ENCODE data around the gene PPA2. TPM values are rescaled to one million over a fixed set of nuclear protein-coding genes. Genes with fewer than 3 reads are reported as not detected.
"Not testable (repeated sequence)": the region's sequence is repeated elsewhere in the genome, so short reads cannot be mapped to it uniquely, and the experiment has no call there.

PPA2 gene
- total RNA-seq, 1 donor from 2014 or later, result 88.9 TPM

GRCh38 chr4:105414316-105414715, 59.5 kb downstream of the PPA2 start:
- no peak for DNase-seq (ENCODE audit: extremely low spot score, unreplicated experiment)
- Mint-ChIP-seq H3K4me1 (ENCODE audit: unreplicated experiment) (no peaks in the 10 kb centered on the region), H3K9me3 (peaks cover 5% of the 10 kb centered on the region), H3K36me3 (peaks cover 43% of the 10 kb centered on the region), H3K27ac (no peak overlapping the region), H3K4me3 (no peak overlapping the region), H3K27me3 (no peaks in the 10 kb centered on the region)
- TF ChIP-seq, protein P1, sequence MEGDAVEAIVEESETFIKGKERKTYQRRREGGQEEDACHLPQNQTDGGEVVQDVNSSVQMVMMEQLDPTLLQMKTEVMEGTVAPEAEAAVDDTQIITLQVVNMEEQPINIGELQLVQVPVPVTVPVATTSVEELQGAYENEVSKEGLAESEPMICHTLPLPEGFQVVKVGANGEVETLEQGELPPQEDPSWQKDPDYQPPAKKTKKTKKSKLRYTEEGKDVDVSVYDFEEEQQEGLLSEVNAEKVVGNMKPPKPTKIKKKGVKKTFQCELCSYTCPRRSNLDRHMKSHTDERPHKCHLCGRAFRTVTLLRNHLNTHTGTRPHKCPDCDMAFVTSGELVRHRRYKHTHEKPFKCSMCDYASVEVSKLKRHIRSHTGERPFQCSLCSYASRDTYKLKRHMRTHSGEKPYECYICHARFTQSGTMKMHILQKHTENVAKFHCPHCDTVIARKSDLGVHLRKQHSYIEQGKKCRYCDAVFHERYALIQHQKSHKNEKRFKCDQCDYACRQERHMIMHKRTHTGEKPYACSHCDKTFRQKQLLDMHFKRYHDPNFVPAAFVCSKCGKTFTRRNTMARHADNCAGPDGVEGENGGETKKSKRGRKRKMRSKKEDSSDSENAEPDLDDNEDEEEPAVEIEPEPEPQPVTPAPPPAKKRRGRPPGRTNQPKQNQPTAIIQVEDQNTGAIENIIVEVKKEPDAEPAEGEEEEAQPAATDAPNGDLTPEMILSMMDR (conservative IDR thresholded peaks at IDR 0.05), result no peak

DNA sequence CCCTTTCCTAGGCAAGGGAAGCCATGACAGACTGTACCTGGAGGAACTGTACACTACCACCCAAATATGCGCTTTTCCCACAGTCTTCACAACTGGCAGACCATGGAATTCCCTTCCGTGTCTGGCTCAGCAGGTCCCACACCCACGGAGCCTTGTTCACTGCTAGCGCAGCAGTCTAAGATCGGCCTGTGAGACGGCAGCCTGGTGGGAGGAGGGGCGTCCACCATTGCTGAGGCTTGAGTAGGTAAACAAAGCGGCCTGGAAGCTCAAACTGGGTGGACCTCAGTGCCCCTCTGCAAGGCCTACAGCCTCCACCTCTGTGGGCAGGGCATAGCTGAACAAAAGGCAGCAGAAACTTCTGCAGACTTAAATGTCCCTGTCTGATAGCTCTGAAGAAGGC, 64.7 kb downstream of the PPA2 start:
- H3K4me3 Mint-ChIP-seq, result not testable (repeated sequence)

DNA sequence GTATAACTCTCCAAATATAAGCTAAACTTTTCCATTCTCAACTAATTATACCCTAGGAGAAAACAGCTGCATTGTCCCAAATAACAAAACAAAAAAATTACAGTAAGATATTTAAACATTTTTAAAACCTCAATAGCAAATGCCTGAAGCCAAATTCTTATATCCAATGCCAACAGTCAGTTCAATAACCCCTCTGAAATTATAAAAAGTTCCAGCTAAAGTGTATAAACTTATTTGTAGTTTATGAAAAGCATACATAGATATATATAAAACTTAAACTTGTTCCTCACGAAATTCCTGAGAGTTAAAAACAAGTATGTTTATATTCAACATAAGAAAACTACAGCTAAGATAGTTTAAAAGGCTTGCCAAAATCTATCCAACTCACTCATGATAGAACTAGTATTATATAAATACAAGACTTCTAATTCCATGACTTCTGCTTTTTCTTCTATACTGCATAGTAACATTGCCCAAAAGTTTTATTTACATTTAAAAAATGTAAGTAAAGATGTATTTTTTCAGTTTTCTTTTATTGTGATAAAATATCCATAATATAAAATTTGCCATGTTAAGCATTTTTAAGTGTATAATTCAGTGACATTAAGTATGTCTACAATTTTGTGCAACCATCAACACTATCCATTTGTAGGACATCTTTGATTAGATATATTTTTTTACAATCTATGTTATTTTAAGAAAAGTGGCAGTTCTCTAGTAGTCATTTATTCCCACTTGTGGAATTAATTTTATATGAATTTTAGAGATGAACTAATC, 72.8 kb downstream of the PPA2 start:
- H3K27ac Mint-ChIP-seq, result no peak overlapping the region
- DNase-seq (ENCODE audit: extremely low spot score, unreplicated experiment), result no peak
- H3K4me3 Mint-ChIP-seq, result no peak overlapping the region
- TF ChIP-seq, protein P1 (conservative IDR thresholded peaks at IDR 0.05), result no peak
- H3K27me3 Mint-ChIP-seq, result no peaks in the 10 kb centered on the region
- peaks cover 23% of the 10 kb centered on the region for H3K36me3 Mint-ChIP-seq
- H3K9me3 Mint-ChIP-seq, result no peaks in the 10 kb centered on the region
- H3K4me1 Mint-ChIP-seq (ENCODE audit: unreplicated experiment), result no peaks in the 10 kb centered on the region

More for the DNA sequence above, 64.7 kb downstream of the PPA2 start:
- not testable (repeated sequence) for H3K27me3 Mint-ChIP-seq; H3K9me3 Mint-ChIP-seq; DNase-seq (ENCODE audit: extremely low spot score, unreplicated experiment); H3K4me1 Mint-ChIP-seq (ENCODE audit: unreplicated experiment); H3K27ac Mint-ChIP-seq
- H3K36me3 Mint-ChIP-seq, result peaks cover 64% of the 10 kb centered on the region

GRCh38 chr4:105399532-105400161, 74.2 kb downstream of the PPA2 start:
- no peaks in the 10 kb centered on the region for H3K27me3 Mint-ChIP-seq
- no peak for DNase-seq (ENCODE audit: extremely low spot score, unreplicated experiment)
- H3K9me3 Mint-ChIP-seq, result no peaks in the 10 kb centered on the region
- no peaks in the 10 kb centered on the region for H3K4me1 Mint-ChIP-seq (ENCODE audit: unreplicated experiment)
- TF ChIP-seq, protein P1 (conservative IDR thresholded peaks at IDR 0.05), result no peak
- H3K36me3 Mint-ChIP-seq, result peaks cover 19% of the 10 kb centered on the region
- H3K4me3 Mint-ChIP-seq, result no peak overlapping the region
- no peak overlapping the region for H3K27ac Mint-ChIP-seq

GRCh38 chr4:105392858-105393257, 81.0 kb downstream of the PPA2 start:
- no peak for DNase-seq (ENCODE audit: extremely low spot score, unreplicated experiment)
- TF ChIP-seq, protein P1 (conservative IDR thresholded peaks at IDR 0.05), result no peak
- Mint-ChIP-seq H3K9me3 (no peaks in the 10 kb centered on the region), H3K4me3 (no peak overlapping the region), H3K27ac (no peak overlapping the region), H3K4me1 (ENCODE audit: unreplicated experiment) (no peaks in the 10 kb centered on the region), H3K27me3 (no peaks in the 10 kb centered on the region), H3K36me3 (peaks cover 30% of the 10 kb centered on the region)

- no peak overlapping the region for H3K27ac Mint-ChIP-seq
- H3K27me3 Mint-ChIP-seq, result no peaks in the 10 kb centered on the region
- TF ChIP-seq, protein P1 (conservative IDR thresholded peaks at IDR 0.05), result no peak
- no peaks in the 10 kb centered on the region for H3K4me1 Mint-ChIP-seq (ENCODE audit: unreplicated experiment)
- peaks cover 34% of the 10 kb centered on the region for H3K36me3 Mint-ChIP-seq
- DNase-seq (ENCODE audit: extremely low spot score, unreplicated experiment), result no peak
- no peaks in the 10 kb centered on the region for H3K9me3 Mint-ChIP-seq
- H3K4me3 Mint-ChIP-seq, result no peak overlapping the region
These were observed 84.7 kb downstream of the PPA2 start for GRCh38 chr4:105389167-105389566.

Measured in type B pancreatic cell (in vitro differentiated cells).